MV-4-11 (cell line): ENCODE measurements around the gene TPX2.

ENCODE experiments used
- DNase-seq: peaks from one replicate; lab custom pipeline; 2025; lab: John Stamatoyannopoulos, UW

The TPX2 gene

DNA sequence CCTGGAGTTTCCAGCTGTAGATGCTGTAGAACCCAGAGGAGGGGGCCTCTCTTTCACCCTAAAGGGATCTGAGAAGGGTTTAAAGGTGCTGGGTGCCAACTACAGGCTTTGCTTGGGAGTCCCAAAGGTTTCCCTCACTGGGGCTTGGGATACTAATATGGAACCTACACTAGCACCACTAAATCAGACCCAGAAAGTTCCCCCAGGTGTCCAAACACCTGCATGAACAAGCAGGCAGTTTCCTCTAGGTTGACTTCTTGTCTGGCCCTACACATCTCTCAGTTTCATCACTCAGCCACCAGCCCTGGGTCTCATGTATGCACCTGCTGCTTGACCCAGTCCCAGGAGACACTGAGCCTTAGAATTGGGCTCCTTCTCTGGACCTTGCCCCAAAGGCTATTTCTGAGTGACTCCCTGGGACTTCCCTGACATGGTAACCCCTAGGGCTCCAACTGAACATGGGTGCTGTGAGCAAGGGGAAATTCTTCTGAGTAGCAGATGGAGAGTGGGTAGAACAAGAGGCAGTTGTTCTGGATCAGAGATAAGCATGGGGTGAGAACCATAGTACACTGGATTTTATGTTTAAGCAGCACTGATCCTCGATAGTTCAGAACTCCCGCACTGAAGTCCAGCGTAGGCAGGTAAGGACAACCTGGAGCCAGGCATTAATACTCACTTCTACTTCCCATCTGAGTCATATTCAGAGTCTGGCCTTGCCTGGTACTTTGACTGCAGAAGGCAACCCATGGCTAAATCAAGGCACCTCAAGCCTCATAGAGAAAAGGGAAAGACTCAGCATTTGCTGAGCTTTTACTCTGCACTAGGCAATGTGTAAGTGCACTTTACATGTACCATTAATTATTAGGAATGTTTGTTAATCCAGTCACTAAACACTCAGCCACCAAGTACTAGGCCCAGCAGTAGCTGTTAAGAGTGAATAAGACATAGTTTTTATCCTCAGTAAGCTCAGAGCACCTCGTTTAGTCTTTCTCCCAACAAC is 33.2 kb upstream of the TPX2 start:
- DNase-seq = no peak

GRCh38 chr20:31706607-31707257 is 32.4 kb upstream of the TPX2 start:
- peak; percentile 48 for DNase-seq

DNA sequence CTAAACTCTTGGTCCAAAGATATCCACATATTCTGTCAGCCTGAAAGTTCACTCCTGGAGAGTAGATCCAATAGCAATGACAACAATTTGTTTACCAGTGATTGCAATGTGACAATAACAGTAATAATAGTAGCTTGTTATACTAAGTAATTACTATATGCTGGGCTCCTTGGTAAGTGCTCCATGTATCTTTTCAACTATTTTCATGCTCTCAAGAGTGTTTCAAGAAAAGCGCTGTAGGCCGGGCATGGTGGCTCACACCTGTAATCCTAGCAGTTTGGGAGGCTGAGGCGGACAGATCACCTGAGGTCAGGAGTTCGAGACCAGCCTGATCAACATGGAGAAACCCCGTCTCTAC is 31.9 kb upstream of the TPX2 start:
- no peak for DNase-seq

DNA sequence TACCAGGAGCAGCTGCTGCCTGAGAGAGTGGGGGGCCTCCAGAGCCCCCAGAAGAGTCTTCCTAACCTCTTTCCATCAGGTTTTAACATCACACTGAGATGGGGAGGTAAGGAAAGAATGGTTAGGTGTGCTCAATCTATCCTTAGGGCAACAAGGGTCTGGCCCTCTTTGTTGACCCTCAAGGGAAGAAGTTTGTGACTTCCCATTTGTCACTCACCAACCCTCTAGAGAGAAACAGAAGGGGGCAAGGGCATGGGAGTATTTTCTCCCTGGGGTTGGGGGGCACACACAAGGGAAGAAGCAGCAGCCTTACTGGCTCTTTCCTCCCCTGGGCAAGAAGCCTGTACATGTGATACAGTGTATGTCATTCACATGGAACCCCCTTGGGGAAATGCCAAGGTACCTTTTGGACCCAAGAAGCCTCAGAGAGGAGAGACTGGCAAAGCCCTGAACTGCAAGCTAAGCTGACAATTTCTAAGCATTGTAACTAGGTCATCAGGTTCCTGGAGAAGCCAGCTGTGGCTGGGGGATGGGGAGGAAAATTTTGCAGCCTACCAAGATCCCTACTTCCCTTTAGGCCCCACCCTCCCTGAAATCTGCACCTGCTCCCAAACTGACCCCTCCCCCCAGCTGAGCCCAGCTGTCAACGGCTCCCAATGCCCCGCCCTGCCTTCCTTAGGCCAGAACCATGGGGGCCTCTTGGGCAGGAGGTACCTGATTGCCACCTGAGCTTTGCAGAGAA is 30.9 kb upstream of the TPX2 start:
- DNase-seq = peak; percentile 59

DNA sequence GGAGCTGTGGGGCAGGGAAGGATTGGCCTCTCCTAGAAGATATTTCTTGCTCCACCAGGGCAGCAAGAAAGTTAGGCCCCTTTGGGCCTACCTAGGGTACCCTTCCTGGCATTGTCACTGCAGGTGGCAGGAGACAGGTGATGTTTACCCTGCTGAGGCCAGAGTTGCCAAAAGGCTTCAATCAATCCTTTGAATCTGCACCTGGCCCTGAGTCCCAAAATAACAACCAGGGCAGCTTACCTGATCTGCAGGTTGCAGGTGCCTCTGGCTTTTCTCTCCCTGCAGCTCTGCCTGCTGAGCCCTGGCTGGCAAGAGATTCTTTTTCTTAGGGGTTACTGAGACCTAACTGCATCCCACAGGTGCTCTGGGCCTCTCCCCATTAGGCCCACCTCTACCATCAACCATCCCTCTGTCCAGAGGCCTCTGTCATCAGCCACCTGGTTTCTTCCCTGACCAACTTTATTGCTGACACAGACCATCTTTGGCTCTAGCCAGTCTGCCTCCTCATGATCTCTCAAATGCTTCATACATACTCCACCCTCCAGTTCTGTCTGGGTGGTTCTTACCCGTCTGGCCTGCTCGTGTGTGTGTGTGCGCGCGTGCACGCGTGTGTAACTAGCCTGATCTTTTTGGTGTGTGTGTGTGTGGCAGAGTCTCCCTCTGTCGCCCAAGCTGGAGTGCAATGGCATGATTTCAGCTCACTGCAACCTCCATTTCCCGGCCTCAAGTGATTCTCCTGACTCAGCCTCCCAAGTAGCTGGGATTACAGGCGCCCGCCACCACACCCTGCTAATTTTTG is 30.2 kb upstream of the TPX2 start:
- DNase-seq = peak; percentile 9

DNA sequence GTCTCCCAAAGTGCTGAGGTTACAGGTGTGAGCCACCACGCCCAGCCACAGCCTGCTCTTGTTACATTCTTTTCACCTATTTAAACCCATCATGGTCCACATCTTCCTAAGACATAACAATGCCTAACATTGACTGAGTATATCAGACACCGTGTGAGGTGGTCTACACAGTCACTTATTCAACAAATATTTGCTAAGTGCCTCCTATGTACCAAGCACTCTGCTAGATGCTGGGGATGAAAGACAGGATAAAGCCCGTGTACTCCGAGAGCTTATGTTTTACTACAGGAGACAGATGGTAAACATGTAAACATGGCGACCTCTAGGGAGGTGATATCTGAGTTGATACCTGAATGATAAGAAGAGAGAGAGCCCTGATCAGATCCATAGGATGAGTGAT is 29.2 kb upstream of the TPX2 start:
- no peak for DNase-seq

- DNase-seq = no peak
Measured at GRCh38 chr20:31710423-31711108, 28.5 kb upstream of the TPX2 start.

- no peak for DNase-seq
Measured at GRCh38 chr20:31711179-31712111, 27.6 kb upstream of the TPX2 start.

- DNase-seq = no peak
Measured at GRCh38 chr20:31712112-31712553, 27.0 kb upstream of the TPX2 start.

- no peak for DNase-seq
Measured at GRCh38 chr20:31712564-31713311, 26.4 kb upstream of the TPX2 start.

- DNase-seq = no peak
Measured at GRCh38 chr20:31713312-31714273, 25.5 kb upstream of the TPX2 start.

GRCh38 chr20:31715766-31716165 is 23.3 kb upstream of the TPX2 start:
- DNase-seq = no peak

DNA sequence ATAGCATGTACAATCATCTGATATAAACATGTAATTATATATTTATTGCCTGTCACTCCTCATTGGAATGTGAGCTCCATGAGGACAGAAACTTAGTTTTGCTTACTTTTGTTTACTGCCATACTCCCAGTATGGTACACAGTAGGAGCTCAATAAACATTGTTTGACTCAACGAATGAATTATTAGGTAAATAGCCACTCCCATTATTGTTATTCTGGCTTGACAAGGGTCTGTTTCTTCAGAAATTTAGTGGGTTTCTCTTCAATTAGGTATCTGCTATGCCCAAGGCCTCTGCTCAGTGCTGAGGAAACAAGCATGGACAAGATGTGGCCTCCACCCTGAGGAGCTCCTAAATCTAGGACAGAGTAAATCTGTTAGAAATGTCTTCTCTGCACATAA is 22.7 kb upstream of the TPX2 start:
- no peak for DNase-seq

GRCh38 chr20:31716818-31717477 is 22.1 kb upstream of the TPX2 start:
- DNase-seq = no peak

- no peak for DNase-seq
Measured at GRCh38 chr20:31717478-31718201, 21.4 kb upstream of the TPX2 start.

GRCh38 chr20:31718952-31719643 is 20.0 kb upstream of the TPX2 start:
- DNase-seq = peak; percentile 6
